Trophoblast cell (in vitro differentiated cells and primary cell): ENCODE measurements around the gene METTL22.
"Not testable (repeated sequence)": the region's sequence is repeated elsewhere in the genome, so short reads cannot be mapped to it uniquely, and the experiment has no call there.

Experiments
- DNase-seq, 2 donors: peaks; one replicate each; pipeline ENCODE4 v3.0.0-alpha.2; 2016
- H2AFZ ChIP-seq: 2 replicates; pipeline ENCODE4 v1.6.1; 2013; ENCODE audit warnings: low read length, moderate library complexity, mild to moderate bottlenecking; ENCODE audit not compliant: insufficient read depth, poor library complexity
- H2AK5ac ChIP-seq: 2 replicates; pipeline ENCODE4 v1.6.1; 2013; ENCODE audit warnings: mild to moderate bottlenecking, low read length
- H2BK120ac ChIP-seq: 2 replicates; pipeline ENCODE4 v1.6.1; 2013; ENCODE audit warnings: low read length, mild to moderate bottlenecking, moderate library complexity; ENCODE audit not compliant: insufficient read depth, poor library complexity
- H2BK12ac ChIP-seq: 2 replicates; pipeline ENCODE4 v1.6.1; 2013; ENCODE audit warnings: mild to moderate bottlenecking, low read length, moderate library complexity
- H2BK5ac ChIP-seq: 2 replicates; pipeline ENCODE4 v1.6.1; 2013; ENCODE audit warnings: low read length, low read depth, moderate library complexity, mild to moderate bottlenecking; ENCODE audit not compliant: poor library complexity
- H3K14ac ChIP-seq: 2 replicates; pipeline ENCODE4 v1.6.1; 2013; ENCODE audit warnings: mild to moderate bottlenecking, low read length
- H3K18ac ChIP-seq: 2 replicates; pipeline ENCODE4 v1.6.1; 2013; ENCODE audit warnings: mild to moderate bottlenecking, low read length
- H3K23ac ChIP-seq: 2 replicates; pipeline ENCODE4 v1.6.1; 2013; ENCODE audit warnings: low read length
- H3K27ac ChIP-seq: 2 replicates; pipeline ENCODE4 v1.5.1; 2013; ENCODE audit warnings: low read depth, mild to moderate bottlenecking, inconsistent platforms, low read length, moderate library complexity
- H3K27me3 ChIP-seq: 2 replicates; pipeline ENCODE4 v1.6.1; 2013; ENCODE audit warnings: inconsistent platforms, mild to moderate bottlenecking, low read length, moderate library complexity; ENCODE audit not compliant: insufficient read depth
- H3K36me3 ChIP-seq, 2 experiments: 1 replicate in 1 of 2; 2 replicates in 1 of 2; pipeline ENCODE4 v1.6.1; 2013; ENCODE audit warnings: low read length in 2 of 2, mild to moderate bottlenecking in 2 of 2, moderate library complexity in 1 of 2; ENCODE audit not compliant: insufficient read depth in 2 of 2, control insufficient read depth in 1 of 2
- H3K4ac ChIP-seq: 2 replicates; pipeline ENCODE4 v1.6.1; 2013; ENCODE audit warnings: low read depth, mild to moderate bottlenecking, low read length, moderate library complexity
- H3K4me1 ChIP-seq, 2 experiments: 1 replicate in 1 of 2; 2 replicates in 1 of 2; pipeline ENCODE4 v1.6.1; 2013; ENCODE audit warnings: low read length in 2 of 2, mild to moderate bottlenecking in 2 of 2, moderate library complexity in 1 of 2; ENCODE audit not compliant: insufficient read depth in 2 of 2, control insufficient read depth in 1 of 2
- H3K4me2 ChIP-seq: 2 replicates; pipeline ENCODE4 v1.6.1; 2013; ENCODE audit warnings: inconsistent platforms, mild to moderate bottlenecking, low read length, moderate library complexity
- H3K4me3 ChIP-seq: 2 replicates; pipeline ENCODE4 v1.5.1; 2013; ENCODE audit warnings: mild to moderate bottlenecking, low read depth, low read length, inconsistent platforms
- H3K79me1 ChIP-seq: one replicate; pipeline ENCODE4 v1.6.1; 2013; ENCODE audit warnings: low read length
- H3K79me2 ChIP-seq: 2 replicates; pipeline ENCODE4 v1.6.1; 2013; ENCODE audit warnings: low read length, mild to moderate bottlenecking; ENCODE audit not compliant: control insufficient read depth, insufficient read depth, poor library complexity
- H3K9ac ChIP-seq: 2 replicates; pipeline ENCODE4 v1.6.1; 2013; ENCODE audit warnings: mild to moderate bottlenecking, low read length
- H3K9me3 ChIP-seq: 2 replicates; pipeline ENCODE4 v1.6.1; 2013; ENCODE audit warnings: low read depth, mild to moderate bottlenecking, control low read depth, inconsistent platforms, low read length; ENCODE audit not compliant: insufficient read depth
- H4K12ac ChIP-seq: 2 replicates; pipeline ENCODE4 v1.6.1; 2013; ENCODE audit warnings: low read depth, mild to moderate bottlenecking, low read length, moderate library complexity
- H4K8ac ChIP-seq: 2 replicates; pipeline ENCODE4 v1.6.1; 2013; ENCODE audit warnings: low read depth, mild to moderate bottlenecking, low read length, moderate library complexity
- H4K91ac ChIP-seq: one replicate; pipeline ENCODE4 v1.6.1; 2013; ENCODE audit warnings: low read depth, mild to moderate bottlenecking, low read length, moderate library complexity
- WGBS: extraction: QIAGEN DNeasy Blood & Tissue Kit; methylation state at CpG from one replicate; pipeline ENCODE4 v1.1.7; 2013; ENCODE audit warnings: missing lambda C conversion rate; ENCODE audit not compliant: insufficient read length, insufficient coverage; ENCODE audit errors: extremely low coverage; 5-methylcytosine and 5-hydroxymethylcytosine counted together

Gene METTL22

GRCh38 chr16:8647721-8648318, 26.3 kb downstream of the METTL22 start:
- Histone ChIP-seq H2AFZ (no peak overlapping the region), H3K14ac (no peak overlapping the region), H4K91ac (no peak overlapping the region)

GRCh38 chr16:8648877-8649276, 27.4 kb downstream of the METTL22 start:
- H3K79me1 ChIP-seq, result no peaks in the 10 kb centered on the region
- no peak overlapping the region for H2BK12ac ChIP-seq
- no peak overlapping the region for H2BK5ac ChIP-seq
- H3K4ac ChIP-seq, result no peak overlapping the region
- no peaks in the 10 kb centered on the region for H3K9me3 ChIP-seq
- H2BK120ac ChIP-seq, result no peak overlapping the region
- H3K27ac ChIP-seq, result no peak overlapping the region
- H3K9ac ChIP-seq, result no peak overlapping the region
- no peak overlapping the region for H2AK5ac ChIP-seq
- no peak overlapping the region for H3K23ac ChIP-seq
- H3K27me3 ChIP-seq, result no peaks in the 10 kb centered on the region
- no peak overlapping the region for H2AFZ ChIP-seq
- no peak for DNase-seq
- no peak overlapping the region for H3K4me3 ChIP-seq
- peaks cover 42 to 43% of the 10 kb centered on the region in 2 experiments for H3K36me3 ChIP-seq
- WGBS, result no CpG with 5 or more reads among the region's 4 CpGs
- H3K79me2 ChIP-seq, result no peaks in the 10 kb centered on the region
- H4K12ac ChIP-seq, result no peak overlapping the region
- H4K91ac ChIP-seq, result no peak overlapping the region
- no peak overlapping the region for H4K8ac ChIP-seq
- H3K18ac ChIP-seq, result no peak overlapping the region
- H3K4me2 ChIP-seq, result no peak overlapping the region
- no peak overlapping the region for H3K14ac ChIP-seq
- no peaks in the 10 kb centered on the region for H3K4me1 ChIP-seq

More at GRCh38 chr16:8647721-8648318, 26.3 kb downstream of the METTL22 start:
- no peak overlapping the region for H3K4ac ChIP-seq
- no peak overlapping the region for H2BK12ac ChIP-seq
- H2AK5ac ChIP-seq, result no peak overlapping the region
- H3K27ac ChIP-seq, result no peak overlapping the region
- H3K9me3 ChIP-seq, result no peaks in the 10 kb centered on the region
- H3K4me1 ChIP-seq, result no peaks in the 10 kb centered on the region
- H3K79me1 ChIP-seq, result no peaks in the 10 kb centered on the region
- H3K27me3 ChIP-seq, result no peaks in the 10 kb centered on the region
- no peak overlapping the region for H3K23ac ChIP-seq
- no CpG with 5 or more reads among the region's 9 CpGs for WGBS
- H2BK5ac ChIP-seq, result no peak overlapping the region
- no peak overlapping the region for H3K4me2 ChIP-seq
- peaks cover 47 to 50% of the 10 kb centered on the region in 2 experiments for H3K36me3 ChIP-seq
- DNase-seq, result no peak
- no peak overlapping the region for H4K8ac ChIP-seq
- no peak overlapping the region for H3K4me3 ChIP-seq
- no peak overlapping the region for H3K18ac ChIP-seq
- no peak overlapping the region for H4K12ac ChIP-seq
- no peaks in the 10 kb centered on the region for H3K79me2 ChIP-seq
- no peak overlapping the region for H3K9ac ChIP-seq
- no peak overlapping the region for H2BK120ac ChIP-seq

GRCh38 chr16:8649829-8650554, 28.5 kb downstream of the METTL22 start:
- no peak overlapping the region for H3K4me2 ChIP-seq
- H4K91ac ChIP-seq, result no peak overlapping the region
- no peak overlapping the region for H3K18ac ChIP-seq

GRCh38 chr16:8651958-8652357, 30.5 kb downstream of the METTL22 start:
- H4K12ac ChIP-seq, H2BK12ac ChIP-seq, H4K91ac ChIP-seq, H3K27me3 ChIP-seq, H3K27ac ChIP-seq, H3K9me3 ChIP-seq, H3K4ac ChIP-seq, H2BK5ac ChIP-seq, H3K23ac ChIP-seq, H3K4me1 ChIP-seq, H2AK5ac ChIP-seq, H3K18ac ChIP-seq, DNase-seq, H3K9ac ChIP-seq, H3K14ac ChIP-seq, H2BK120ac ChIP-seq, H3K4me2 ChIP-seq, H3K79me1 ChIP-seq, H2AFZ ChIP-seq, H3K4me3 ChIP-seq, H4K8ac ChIP-seq, H3K79me2 ChIP-seq: not testable (repeated sequence)
- WGBS, result no CpG with 5 or more reads among the region's 7 CpGs
- peaks cover 11 to 13% of the 10 kb centered on the region in 2 experiments for H3K36me3 ChIP-seq

More at GRCh38 chr16:8649829-8650554, 28.5 kb downstream of the METTL22 start:
- Histone ChIP-seq H3K4ac (no peak overlapping the region), H2AFZ (no peak overlapping the region), H3K9me3 (no peaks in the 10 kb centered on the region), H4K12ac (no peak overlapping the region), H3K14ac (no peak overlapping the region), H2AK5ac (no peak overlapping the region), H3K27me3 (no peaks in the 10 kb centered on the region), H3K4me1 (no peaks in the 10 kb centered on the region), H3K27ac (no peak overlapping the region), H3K4me3 (no peak overlapping the region), H3K9ac (no peak overlapping the region), H3K79me1 (no peaks in the 10 kb centered on the region), H3K36me3 (peaks cover 31 to 32% of the 10 kb centered on the region in 2 experiments), H3K23ac (no peak overlapping the region), H2BK120ac (no peak overlapping the region), H2BK12ac (no peak overlapping the region), H2BK5ac (no peak overlapping the region), H4K8ac (no peak overlapping the region), H3K79me2 (no peaks in the 10 kb centered on the region)
- no CpG with 5 or more reads among the region's 8 CpGs for WGBS
- DNase-seq, result no peak
